B cell (primary cell): ENCODE results near the gene SPSB3. TPM values are rescaled to one million over a fixed set of nuclear protein-coding genes. Genes with fewer than 3 reads are reported as not detected.

Experiments used
- ATAC-seq: fragments of 200-7000 bp; cut with Tn5 transposase; one replicate; pipeline ENCODE4 v1.10.0; 2021; ENCODE audit warnings: low read depth, mild to moderate bottlenecking, moderate number of reproducible peaks, moderate library complexity
- CTCF ChIA-PET: fragments of 350-600 bp; sonication (Branson Sonifier 250); formaldehyde crosslinking; loops from one replicate; lab custom pipeline; 2021; ENCODE audit warnings: antibody characterized with exemption, inconsistent platforms; lab: Charles Lee
- POLR2A ChIA-PET: fragments of 350-600 bp; sonication (Branson Sonifier 250); formaldehyde crosslinking; loops from one replicate; lab custom pipeline; 2021; ENCODE audit warnings: antibody characterized with exemption; lab: Charles Lee
- DNase-seq: peaks from one replicate; pipeline ENCODE4 v3.0.0; 2013
- H2AFZ ChIP-seq: 2 replicates; pipeline ENCODE4 v1.6.1; 2012; ENCODE audit warnings: mild to moderate bottlenecking, low read depth, low read length; ENCODE audit not compliant: insufficient read depth, poor library complexity, severe bottlenecking
- H3K27ac ChIP-seq, 2 donors: 1 replicate in 1 of 2; 2 replicates in 1 of 2; pipeline ENCODE4 v1.5.1; 2012 to 2013; ENCODE audit warnings: low read length in 2 of 2, mild to moderate bottlenecking in 2 of 2, moderate library complexity in 1 of 2
- H3K27me3 ChIP-seq, 4 experiments: fragments of 200-600 bp in 1 of 4; sonication (generic) in 1 of 4; replicated peaks in 1 of 4; 1 replicate in 2 of 4; 2 replicates in 2 of 4; pipeline versions ENCODE4 v1.6.1 to v1.7.0; 2013 to 2016; ENCODE audit warnings: low read length in 3 of 4, mild to moderate bottlenecking in 2 of 4, mixed read lengths in 1 of 4, moderate library complexity in 1 of 4; ENCODE audit not compliant: insufficient read depth in 4 of 4, control insufficient read depth in 3 of 4; ENCODE audit errors: control extremely low read depth in 1 of 4
- H3K36me3 ChIP-seq, 2 experiments: replicated peaks in 1 of 2; 1 replicate in 1 of 2; 2 replicates in 1 of 2; pipeline versions ENCODE4 v1.6.1 to v1.7.1; 2013; ENCODE audit warnings: low read length in 1 of 2; ENCODE audit not compliant: insufficient read depth in 2 of 2, control insufficient read depth in 1 of 2; ENCODE audit errors: control extremely low read depth in 1 of 2, extremely low read depth in 1 of 2
- H3K4me1 ChIP-seq, 2 donors: fragments of 200-600 bp in 1 of 2; sonication (generic) in 1 of 2; 1 replicate in 1 of 2; 2 replicates in 1 of 2; pipeline versions ENCODE4 v1.5.1 to v1.6.1; 2013 to 2017; ENCODE audit warnings: low read length in 2 of 2; ENCODE audit not compliant: control insufficient read depth in 2 of 2, insufficient read depth in 2 of 2
- H3K4me2 ChIP-seq: replicated peaks from 2 replicates; pipeline ENCODE3; 2012; ENCODE audit warnings: mild to moderate bottlenecking, low read depth, low read length; ENCODE audit not compliant: poor library complexity, severe bottlenecking
- H3K4me3 ChIP-seq, 5 experiments: fragments of 200-600 bp in 1 of 5; sonication (generic) in 1 of 5; 1 replicate in 3 of 5; 2 replicates in 2 of 5; pipeline versions ENCODE4 v1.5.1 to v1.7.0; 2011 to 2016; ENCODE audit warnings: low read length in 4 of 5, mild to moderate bottlenecking in 4 of 5, low read depth in 2 of 5, control low read depth in 1 of 5, moderate library complexity in 1 of 5; ENCODE audit not compliant: insufficient read depth in 1 of 5; ENCODE audit errors: control extremely low read depth in 1 of 5, extremely low read depth in 1 of 5
- H3K79me2 ChIP-seq: fragments of 200-600 bp; sonication (generic); one replicate; pipeline ENCODE4 v1.6.0; 2016; ENCODE audit warnings: low read length; ENCODE audit not compliant: control insufficient read depth, insufficient read depth
- H3K9ac ChIP-seq: fragments of 200-600 bp; sonication (generic); 2 replicates; pipeline ENCODE4 v1.6.1; 2017; ENCODE audit warnings: mild to moderate bottlenecking, low read length, moderate library complexity
- H3K9me3 ChIP-seq, 3 donors: one replicate each; pipeline versions ENCODE4 v1.6.1 to v1.7.1; 2013; ENCODE audit warnings: low read length in 2 of 3; ENCODE audit not compliant: control insufficient read depth in 2 of 3, insufficient read depth in 1 of 3; ENCODE audit errors: control extremely low read depth in 1 of 3
- H4K20me1 ChIP-seq: 2 replicates; pipeline ENCODE4 v1.6.0; 2012; ENCODE audit warnings: mild to moderate bottlenecking, low read length; ENCODE audit not compliant: insufficient read depth, control insufficient read depth, poor library complexity, severe bottlenecking
- H3K27ac Mint-ChIP-seq: one replicate; pipeline ENCODE4 v1.8.0; 2021; ENCODE audit warnings: mixed read lengths
- H3K27me3 Mint-ChIP-seq: one replicate; pipeline ENCODE4 v1.8.0; 2021; ENCODE audit warnings: mixed read lengths
- H3K4me1 Mint-ChIP-seq: one replicate; pipeline ENCODE4 v1.8.0; 2021; ENCODE audit warnings: mixed read lengths
- H3K4me3 Mint-ChIP-seq: one replicate; pipeline ENCODE4 v1.8.0; 2021; ENCODE audit warnings: mixed read lengths
- H3K9me3 Mint-ChIP-seq: one replicate; pipeline ENCODE4 v1.8.0; 2022; ENCODE audit warnings: mixed read lengths; ENCODE audit not compliant: insufficient read depth
- EZH2 ChIP-seq: IDR thresholded peaks from 2 replicates; pipeline ENCODE4 v1.6.1; 2012; ENCODE audit warnings: borderline replicate concordance, low read depth, mild to moderate bottlenecking, moderate library complexity, low read length; ENCODE audit not compliant: insufficient read depth, poor library complexity, severe bottlenecking
- WGBS: methylation state at CpG from one replicate; pipeline ENCODE4 v1.1.5; 2013; ENCODE audit warnings: missing lambda C conversion rate; ENCODE audit not compliant: insufficient coverage; 5-methylcytosine and 5-hydroxymethylcytosine counted together
- intact Hi-C: fragments of 100-400 bp; cut with micrococcal nuclease; formaldehyde crosslinking; loops from one replicate; pipeline ENCODE4 v1.10.0; 2022
- polyA plus RNA-seq: library from polyadenylated mRNA; depleted of rRNA; stranded (reverse); fragments of >200 nt; gene quantifications from 2 replicates; pipeline ENCODE4 v1.2.3, GENCODE V29; 2012
- total RNA-seq, 2 donors: library from RNA; stranded (reverse); fragments of 120-200 nt in 1 of 2; gene quantifications; 1 replicate in 1 of 2; 2 replicates in 1 of 2; pipeline versions ENCODE4 v1.2.3 to v1.2.4, GENCODE V29; 2013 to 2022
- TF ChIP-seq, protein P1 (sequence below): fragments of 200-600 bp; IDR thresholded peaks from one replicate; pipeline ENCODE4 v1.8.0; 2022; ENCODE audit warnings: antibody characterized with exemption, mild to moderate bottlenecking

The SPSB3 gene
- total and polyA plus RNA-seq, 2 donors (not counting 1 experiment from before 2014, with no cell fraction given): 91.2 to 264 TPM

GRCh38 chr16:1820946-1821290 lies 38.5 kb upstream of the SPSB3 start:
- no peak overlapping the region for H3K4me2 ChIP-seq
- peaks cover 7 to 9% of the 10 kb centered on the region in 2 donors for H3K4me1 ChIP-seq
- Mint-ChIP-seq H3K27me3 (no peaks in the 10 kb centered on the region), H3K27ac (no peak overlapping the region), H3K4me1 (peaks cover 16% of the 10 kb centered on the region), H3K9me3 (no peaks in the 10 kb centered on the region), H3K4me3 (no peak overlapping the region)
- H3K27me3 ChIP-seq: no peaks in the 10 kb centered on the region
- ATAC-seq: no peak
- no peak overlapping the region for H3K4me3 ChIP-seq
- H2AFZ ChIP-seq: no peak overlapping the region
- no peak for DNase-seq
- H3K79me2 ChIP-seq: peaks cover 50% of the 10 kb centered on the region
- peaks cover 56% of the 10 kb centered on the region for H4K20me1 ChIP-seq
- WGBS: 97% methylated on average over 12 of the region's 12 CpGs
- H3K9me3 ChIP-seq: no peaks in the 10 kb centered on the region
- TF ChIP-seq, protein P1, sequence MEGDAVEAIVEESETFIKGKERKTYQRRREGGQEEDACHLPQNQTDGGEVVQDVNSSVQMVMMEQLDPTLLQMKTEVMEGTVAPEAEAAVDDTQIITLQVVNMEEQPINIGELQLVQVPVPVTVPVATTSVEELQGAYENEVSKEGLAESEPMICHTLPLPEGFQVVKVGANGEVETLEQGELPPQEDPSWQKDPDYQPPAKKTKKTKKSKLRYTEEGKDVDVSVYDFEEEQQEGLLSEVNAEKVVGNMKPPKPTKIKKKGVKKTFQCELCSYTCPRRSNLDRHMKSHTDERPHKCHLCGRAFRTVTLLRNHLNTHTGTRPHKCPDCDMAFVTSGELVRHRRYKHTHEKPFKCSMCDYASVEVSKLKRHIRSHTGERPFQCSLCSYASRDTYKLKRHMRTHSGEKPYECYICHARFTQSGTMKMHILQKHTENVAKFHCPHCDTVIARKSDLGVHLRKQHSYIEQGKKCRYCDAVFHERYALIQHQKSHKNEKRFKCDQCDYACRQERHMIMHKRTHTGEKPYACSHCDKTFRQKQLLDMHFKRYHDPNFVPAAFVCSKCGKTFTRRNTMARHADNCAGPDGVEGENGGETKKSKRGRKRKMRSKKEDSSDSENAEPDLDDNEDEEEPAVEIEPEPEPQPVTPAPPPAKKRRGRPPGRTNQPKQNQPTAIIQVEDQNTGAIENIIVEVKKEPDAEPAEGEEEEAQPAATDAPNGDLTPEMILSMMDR: no peak
- TF ChIP-seq EZH2: no peak
- ChIA-PET POLR2A (no interaction called here), CTCF (no interaction called here)
- no peak overlapping the region for H3K9ac ChIP-seq
- no peak overlapping the region for H3K27ac ChIP-seq
- intact Hi-C loops: no loop called here
- H3K36me3 ChIP-seq: peaks cover 0 to 49% of the 10 kb centered on the region in 2 experiments

DNA sequence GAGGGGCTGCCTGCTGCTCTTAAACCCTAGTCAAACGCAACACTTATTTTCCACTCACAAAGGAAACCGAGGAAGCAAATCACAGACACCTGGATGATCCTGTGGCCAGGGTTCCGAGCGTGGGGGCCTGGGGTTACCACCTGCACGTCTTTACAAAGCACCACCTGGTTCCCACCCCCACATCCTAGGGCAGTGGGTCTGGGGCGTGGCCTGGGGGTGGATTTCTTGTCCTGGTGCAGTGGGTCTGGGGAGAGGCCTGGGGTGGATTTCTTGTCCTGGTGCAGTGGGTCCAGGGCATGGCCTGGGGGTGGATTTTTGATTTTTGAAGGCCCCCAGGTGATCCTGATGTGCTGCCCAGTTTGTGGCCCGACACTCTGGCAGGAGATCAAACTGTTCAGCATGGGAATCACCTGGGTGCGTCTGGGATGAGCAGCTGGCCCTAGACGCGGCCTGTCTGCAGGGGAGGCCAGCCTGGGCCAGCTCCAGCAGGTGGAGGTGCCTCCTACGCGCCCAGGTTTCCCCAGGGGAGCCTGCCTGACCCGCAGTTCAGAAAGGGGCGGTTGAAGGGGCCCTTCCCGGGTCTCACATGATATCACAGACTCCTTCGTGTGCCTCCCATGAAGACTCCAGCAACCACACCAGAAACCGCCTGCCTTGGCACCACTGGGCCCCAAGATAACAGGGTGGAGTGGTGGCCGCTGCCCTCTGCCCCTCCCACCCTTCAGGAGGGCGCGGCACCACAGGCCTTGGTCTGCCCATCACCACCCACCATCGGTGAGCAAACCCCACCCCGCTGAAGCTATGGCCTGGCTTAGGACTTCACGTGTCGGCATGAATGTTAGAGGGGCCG lies 38.0 kb upstream of the SPSB3 start:
- Mint-ChIP-seq H3K27me3 (no peaks in the 10 kb centered on the region), H3K9me3 (no peaks in the 10 kb centered on the region), H3K4me1 (peaks cover 11% of the 10 kb centered on the region), H3K4me3 (no peak overlapping the region), H3K27ac (no peak overlapping the region)
- Histone ChIP-seq H3K36me3 (peaks cover 0 to 49% of the 10 kb centered on the region in 2 experiments), H2AFZ (no peak overlapping the region), H4K20me1 (peaks cover 53% of the 10 kb centered on the region), H3K4me2 (no peak overlapping the region), H3K27me3 (no peaks in the 10 kb centered on the region), H3K9ac (no peak overlapping the region), H3K4me1 (peaks cover 2 to 3% of the 10 kb centered on the region in 2 donors), H3K79me2 (peaks cover 44% of the 10 kb centered on the region), H3K4me3 (no peak overlapping the region), H3K27ac (no peak overlapping the region), H3K9me3 (no peaks in the 10 kb centered on the region)
- no peak for ATAC-seq
- WGBS: 95% methylated on average over 21 of the region's 25 CpGs
- no peak for TF ChIP-seq EZH2
- TF ChIP-seq, protein P1: no peak
- intact Hi-C loops: no loop called here
- CTCF ChIA-PET: no interaction called here
- no peak for DNase-seq
- POLR2A ChIA-PET: no interaction called here
